K562 (cell line): ENCODE results near the gene CHSY1. TPM values are rescaled to one million over a fixed set of nuclear protein-coding genes. Genes with fewer than 3 reads are reported as not detected.

Experiments
- BCL6 ChIP-seq: fragments of 250-450 bp; sonication (Bioruptor Pico); IDR thresholded peaks from 2 replicates; pipeline ENCODE4 v1.4.0; 2020
- FOXJ3 ChIP-seq: sonication (generic); formaldehyde crosslinking; IDR thresholded peaks from 2 replicates; pipeline ENCODE4 v1.4.0; 2020; ENCODE audit warnings: mild to moderate bottlenecking, missing genetic modification reagents
- KAT7 ChIP-seq: sonication (generic); formaldehyde crosslinking; IDR thresholded peaks from 2 replicates; pipeline ENCODE4 v1.8.0; 2022; ENCODE audit warnings: missing genetic modification reagents, mild to moderate bottlenecking, borderline replicate concordance
- NBN ChIP-seq: fragments of 450-650 bp; IDR thresholded peaks from 2 replicates; pipeline ENCODE4 v1.6.1; 2016; ENCODE audit warnings: low read depth, mild to moderate bottlenecking
- NEUROD1 ChIP-seq: fragments of 150-350 bp; IDR thresholded peaks from 2 replicates; pipeline ENCODE4 v1.6.1; 2014; ENCODE audit warnings: borderline replicate concordance, low read length, low read depth; ENCODE audit not compliant: partially characterized antibody
- PHB ChIP-seq: fragments of 250-450 bp; sonication (Bioruptor Pico); IDR thresholded peaks from 2 replicates; pipeline ENCODE4 v1.5.0; 2021
- PKNOX1 ChIP-seq: fragments of 450-650 bp; IDR thresholded peaks from 2 replicates; pipeline ENCODE4 v1.6.1; 2016
- POU5F1 ChIP-seq: fragments of 150-350 bp; IDR thresholded peaks from 2 replicates; pipeline ENCODE4 v1.6.1; 2014; ENCODE audit warnings: borderline replicate concordance, low read length, low read depth, mild to moderate bottlenecking; ENCODE audit not compliant: partially characterized antibody
- RFX7 ChIP-seq: fragments of 250-450 bp; sonication (Bioruptor Pico); IDR thresholded peaks from 2 replicates; pipeline ENCODE4 v1.5.1; 2021; ENCODE audit warnings: mild to moderate bottlenecking
- TAF1 ChIP-seq: IDR thresholded peaks from 2 replicates; pipeline ENCODE4 v1.6.1; 2011; ENCODE audit warnings: mild to moderate bottlenecking, low read length, moderate library complexity; ENCODE audit not compliant: insufficient read depth, control insufficient read depth, severe bottlenecking; ENCODE audit errors: extremely low read depth
- TCF7 ChIP-seq: sonication (generic); IDR thresholded peaks from 2 replicates; pipeline ENCODE4 v1.6.1; 2016; ENCODE audit warnings: antibody characterized with exemption, borderline replicate concordance
- ZEB2 ChIP-seq: fragments of 450-650 bp; IDR thresholded peaks from 2 replicates; pipeline ENCODE4 v1.6.1; 2016
- ZNF239 ChIP-seq: fragments of 250-450 bp; sonication (Bioruptor Pico); IDR thresholded peaks from 2 replicates; pipeline ENCODE4 v1.4.0; 2020; ENCODE audit warnings: mild to moderate bottlenecking
- ZNF318 ChIP-seq, 2 experiments: fragments of 450-650 bp; IDR thresholded peaks; 2 replicates each; pipeline ENCODE4 v1.6.1; 2016; ENCODE audit warnings: mild to moderate bottlenecking in 2 of 2, borderline replicate concordance in 1 of 2, low read depth in 1 of 2, moderate library complexity in 1 of 2
- polyA plus RNA-seq, 8 experiments: library from polyadenylated mRNA; depleted of rRNA in 4 of 8; stranded (reverse) in 5 of 8; unstranded in 3 of 8; fragments of >200 nt; fragmentation: Nextera tagmentation in 2 of 8; fragmentation: Illumina TruSeq in 1 of 8; extraction: Ambion mirVana in 2 of 8; extraction: Trizol in 1 of 8; gene quantifications; 2 replicates each; pipeline versions ENCODE4 v1.2.1 to v1.2.3, GENCODE V29; 2011 to 2014; ENCODE audit warnings: inconsistent platforms in 1 of 8, missing spikeins in 1 of 8
- total RNA-seq, 7 experiments: library from RNA; depleted of rRNA in 6 of 7; stranded (reverse); fragments of >200 nt in 6 of 7; fragmentation: Illumina TruSeq in 2 of 7; extraction: Trizol in 2 of 7; gene quantifications; 2 replicates each; pipeline versions ENCODE4 v1.2.1 to v1.2.3, GENCODE V29; 2011 to 2021; ENCODE audit warnings: low replicate concordance in 1 of 7
- TF ChIP-seq, protein P1 (sequence below), 2 experiments: IDR thresholded peaks; 2 replicates each; pipeline ENCODE4 v1.6.1; 2012; ENCODE audit warnings: improper control_type of control experiment in 2 of 2, low read depth in 2 of 2, low read length in 2 of 2, borderline replicate concordance in 1 of 2

CHSY1 gene
- total and polyA plus RNA-seq, 9 of the 15 experiments (the other 6 are each of a cell fraction or from before 2014, with no cell fraction given): 7.0 to 16.4 (median 13.4) TPM

GRCh38 chr15:101294731-101295606 is 43.1 kb upstream of the CHSY1 start, which contains the start of gene SNRPA1 (continued):
- TF ChIP-seq ZNF318 (IDR thresholded peaks at IDR 0.05; ENCODE audit: borderline replicate concordance in 1 of 2, low read depth in 1 of 2) (no peak), NBN (peak; percentile 22; the same call in 1 of the 2 replicates), TAF1 (peak; percentile 88), NEUROD1 (peak; percentile 73), ZNF239 (CRISPR knock-in tag) (no peak), PHB (CRISPR knock-in tag) (no peak), RFX7 (CRISPR knock-in tag) (no peak), POU5F1 (no peak), KAT7 (peak; percentile 70; the same call in 1 of the 2 replicates), ZEB2 (no peak), TCF7 (no peak), BCL6 (CRISPR knock-in tag) (no peak), PKNOX1 (no peak), FOXJ3 (CRISPR knock-in tag) (no peak)
- TF ChIP-seq, protein P1, sequence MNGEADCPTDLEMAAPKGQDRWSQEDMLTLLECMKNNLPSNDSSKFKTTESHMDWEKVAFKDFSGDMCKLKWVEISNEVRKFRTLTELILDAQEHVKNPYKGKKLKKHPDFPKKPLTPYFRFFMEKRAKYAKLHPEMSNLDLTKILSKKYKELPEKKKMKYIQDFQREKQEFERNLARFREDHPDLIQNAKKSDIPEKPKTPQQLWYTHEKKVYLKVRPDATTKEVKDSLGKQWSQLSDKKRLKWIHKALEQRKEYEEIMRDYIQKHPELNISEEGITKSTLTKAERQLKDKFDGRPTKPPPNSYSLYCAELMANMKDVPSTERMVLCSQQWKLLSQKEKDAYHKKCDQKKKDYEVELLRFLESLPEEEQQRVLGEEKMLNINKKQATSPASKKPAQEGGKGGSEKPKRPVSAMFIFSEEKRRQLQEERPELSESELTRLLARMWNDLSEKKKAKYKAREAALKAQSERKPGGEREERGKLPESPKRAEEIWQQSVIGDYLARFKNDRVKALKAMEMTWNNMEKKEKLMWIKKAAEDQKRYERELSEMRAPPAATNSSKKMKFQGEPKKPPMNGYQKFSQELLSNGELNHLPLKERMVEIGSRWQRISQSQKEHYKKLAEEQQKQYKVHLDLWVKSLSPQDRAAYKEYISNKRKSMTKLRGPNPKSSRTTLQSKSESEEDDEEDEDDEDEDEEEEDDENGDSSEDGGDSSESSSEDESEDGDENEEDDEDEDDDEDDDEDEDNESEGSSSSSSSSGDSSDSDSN (IDR thresholded peaks at IDR 0.05; ENCODE audit: borderline replicate concordance in 1 of 2, low read depth in 2 of 2, low read length in 2 of 2): peak in 1 of 2 experiments; percentile 61; a peak in 1 of 4 replicates
